Esophagus (tissue), 2 donors: ENCODE results near the gene CLEC4G. TPM values are rescaled to one million over a fixed set of nuclear protein-coding genes. Genes with fewer than 3 reads are reported as not detected.
"Not testable (repeated sequence)": the region's sequence is repeated elsewhere in the genome, so short reads cannot be mapped to it uniquely, and the experiment has no call there.

Experiments
- H3K27ac ChIP-seq, 2 donors: one replicate each; pipeline ENCODE4 v1.5.1; 2013; ENCODE audit warnings: low read depth in 2 of 2, mild to moderate bottlenecking in 2 of 2, inconsistent platforms in 1 of 2, low read length in 1 of 2, moderate library complexity in 1 of 2
- H3K27me3 ChIP-seq, 2 donors: one replicate each; pipeline ENCODE4 v1.6.1; 2013; ENCODE audit warnings: low read length in 2 of 2, control low read depth in 1 of 2, mild to moderate bottlenecking in 1 of 2; ENCODE audit not compliant: insufficient read depth in 2 of 2, control insufficient read depth in 1 of 2
- H3K36me3 ChIP-seq, 2 donors: one replicate each; pipeline ENCODE4 v1.6.1; 2013; ENCODE audit warnings: low read length in 1 of 2; ENCODE audit not compliant: control insufficient read depth in 2 of 2, insufficient read depth in 2 of 2
- H3K4me1 ChIP-seq, 2 donors: one replicate each; pipeline ENCODE4 v1.6.1; 2013; ENCODE audit warnings: low read length in 1 of 2; ENCODE audit not compliant: control insufficient read depth in 2 of 2, insufficient read depth in 2 of 2
- H3K4me3 ChIP-seq, 2 donors: one replicate each; pipeline ENCODE4 v1.5.1; 2013; ENCODE audit warnings: low read length in 2 of 2, mild to moderate bottlenecking in 2 of 2, low read depth in 1 of 2, moderate library complexity in 1 of 2
- H3K9me3 ChIP-seq, 2 donors: one replicate each; pipeline ENCODE4 v1.6.1; 2013; ENCODE audit warnings: mild to moderate bottlenecking in 2 of 2, low read depth in 1 of 2, low read length in 1 of 2, moderate library complexity in 1 of 2; ENCODE audit not compliant: control insufficient read depth in 2 of 2, insufficient read depth in 1 of 2
- WGBS, 2 donors: extraction: QIAGEN DNeasy Blood & Tissue Kit; methylation state at CpG; one replicate each; pipeline ENCODE4 v1.1.7; 2013; 5-methylcytosine and 5-hydroxymethylcytosine counted together
- polyA plus RNA-seq, 2 donors: library from polyadenylated mRNA; stranded (reverse); fragments of 200-250 nt; gene quantifications; one replicate each; pipeline ENCODE4 v1.2.3, GENCODE V29; 2013
- donor health status: healthy with polysubstance abuse.
- donor health status: Bipolar disorder and iron deficiency.

The CLEC4G gene
- polyA plus RNA-seq, 2 donors, result 0.27 TPM; not detected in 1

DNA sequence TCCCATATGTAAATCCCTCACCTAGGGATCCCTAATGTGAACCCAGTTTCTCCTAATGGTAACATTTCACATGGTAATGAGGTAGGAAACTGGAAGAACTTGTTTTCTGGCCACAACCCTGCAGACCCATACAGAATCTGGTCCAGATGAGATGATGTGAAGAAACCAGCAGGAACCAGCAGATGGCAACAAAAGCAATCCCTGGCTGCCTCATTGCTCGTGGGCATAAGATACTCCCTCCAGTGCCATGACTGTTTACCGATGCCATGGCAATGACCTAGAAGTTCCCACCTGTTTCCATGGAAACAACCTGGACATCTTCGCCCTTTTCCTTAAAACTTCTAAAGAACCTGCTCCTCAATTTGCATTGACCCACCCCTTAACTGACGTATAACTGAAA lies 16.8 kb upstream of the CLEC4G start:
- no peak overlapping the region for H3K27ac ChIP-seq
- H3K4me1 ChIP-seq, result no peaks in the 10 kb centered on the region
- no peak overlapping the region for H3K4me3 ChIP-seq
- 12 to 19% methylated on average over 4 of the region's 4 CpGs for WGBS, 2 donors
- H3K27me3 ChIP-seq, result peaks cover 0 to 2% of the 10 kb centered on the region in 2 donors
- peaks cover 0 to 3% of the 10 kb centered on the region in 2 donors for H3K9me3 ChIP-seq
- no peaks in the 10 kb centered on the region for H3K36me3 ChIP-seq

DNA sequence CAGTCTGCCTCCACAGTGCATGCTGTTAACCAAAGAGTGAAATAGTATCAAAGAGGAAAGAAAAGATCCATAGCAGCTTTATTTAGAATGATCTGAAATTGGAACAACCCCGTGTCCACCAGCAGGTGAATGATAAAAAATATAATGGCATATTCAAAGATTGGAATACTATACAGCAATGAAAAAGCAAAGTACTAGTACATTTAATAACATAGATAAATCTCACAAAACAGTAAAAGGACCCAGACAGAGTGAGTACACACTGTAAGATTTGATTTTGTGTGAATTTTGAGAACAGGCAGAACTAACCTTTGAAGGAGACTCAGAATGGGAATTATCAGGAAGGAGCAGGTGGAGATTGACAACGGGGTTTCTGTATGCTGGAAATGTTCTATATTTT lies 16.3 kb upstream of the CLEC4G start:
- peaks cover 0 to 4% of the 10 kb centered on the region in 2 donors for H3K9me3 ChIP-seq
- WGBS, 2 donors, result 68 to 73% methylated on average over 2 of the region's 2 CpGs
- H3K4me1 ChIP-seq, result no peaks in the 10 kb centered on the region
- peaks cover 0 to 2% of the 10 kb centered on the region in 2 donors for H3K27me3 ChIP-seq
- H3K27ac ChIP-seq, result no peak overlapping the region
- no peaks in the 10 kb centered on the region for H3K36me3 ChIP-seq
- no peak overlapping the region for H3K4me3 ChIP-seq

DNA sequence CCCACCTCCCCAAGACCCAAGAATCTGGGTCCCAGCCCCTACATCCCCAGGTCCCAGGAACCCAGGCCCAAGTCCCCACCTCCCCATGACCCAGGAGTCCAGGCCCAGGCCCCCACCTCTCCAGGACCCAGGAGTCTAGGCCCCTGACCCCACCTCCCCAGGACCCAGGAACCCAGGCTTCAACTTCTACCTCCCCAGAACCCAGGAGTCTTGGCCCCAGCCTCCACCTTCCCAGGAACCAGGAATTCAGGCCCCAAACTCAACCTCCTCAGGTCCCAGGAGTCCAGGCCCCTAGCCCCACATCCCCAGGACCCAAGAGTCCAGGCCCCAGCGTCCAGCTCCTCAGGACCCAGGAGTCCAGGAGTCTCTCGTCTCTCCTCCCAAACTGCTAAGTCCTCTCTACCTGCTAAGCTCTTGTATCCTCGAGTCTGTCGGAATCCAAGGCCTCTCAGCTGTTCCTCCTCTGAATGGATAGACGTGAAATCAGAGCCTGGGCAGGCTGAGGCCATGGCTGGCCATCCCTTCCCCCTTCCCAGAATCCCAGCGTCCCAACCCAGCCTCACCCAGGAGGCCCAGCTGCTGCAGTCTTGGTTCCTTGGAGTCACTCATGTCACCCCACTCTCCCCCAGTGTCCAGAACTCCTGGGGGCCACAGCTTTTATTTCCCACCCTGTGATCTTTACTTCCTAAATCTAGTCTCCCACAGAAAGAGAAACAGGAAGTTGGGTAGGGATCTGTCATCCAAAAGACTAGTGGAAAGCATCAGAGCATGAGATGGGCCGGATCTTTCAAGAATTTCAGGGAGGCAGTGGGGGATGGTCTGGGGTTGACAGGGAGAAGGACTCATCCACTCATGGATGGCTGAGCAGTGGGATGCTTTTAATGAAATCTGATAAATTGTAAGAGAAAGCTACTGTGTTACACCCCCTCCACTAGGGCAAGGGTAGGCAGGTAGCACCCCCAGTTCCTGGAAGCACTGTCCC lies 15.3 kb upstream of the CLEC4G start, which contains the start of gene CD209:
Gene CD209, minus strand, starts transcription at position 632 of the 982 bp plus-strand sequence. Its CDS starts 23 bp downstream, at position 609.
- no peaks in the 10 kb centered on the region for H3K36me3 ChIP-seq
- H3K4me1 ChIP-seq, result no peaks in the 10 kb centered on the region
- WGBS, 2 donors, result 60% methylated on average over 7 of the region's 7 CpGs
- no peak within 1 kb of the TSS for H3K4me3 ChIP-seq
- peaks cover 0 to 6% of the 10 kb centered on the region in 2 donors for H3K9me3 ChIP-seq
- H3K27ac ChIP-seq, result no peak within 1 kb of the TSS
- H3K27me3 ChIP-seq, result peaks cover 0 to 2% of the 10 kb centered on the region in 2 donors

DNA sequence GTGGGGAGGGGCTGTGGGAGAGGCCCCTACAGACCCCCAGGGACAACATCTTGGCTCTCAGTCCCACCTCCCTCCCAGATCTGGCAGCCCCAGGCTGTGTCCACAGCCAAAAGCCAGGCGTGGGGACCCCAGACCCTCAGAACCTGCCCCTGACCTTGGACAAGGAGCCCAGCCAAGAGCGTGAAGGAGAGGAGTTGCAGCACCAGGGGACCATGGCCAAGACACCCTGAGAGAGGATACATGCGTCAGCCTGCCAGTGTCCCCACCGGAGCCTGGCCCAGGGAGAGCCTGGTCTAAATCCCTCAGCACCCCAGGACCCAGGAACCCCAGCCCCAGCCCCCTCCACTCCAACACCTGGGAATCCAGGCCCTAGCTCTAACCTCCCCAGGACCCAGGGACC lies 14.4 kb upstream of the CLEC4G start:
- not testable (repeated sequence) for H3K4me3 ChIP-seq, H3K9me3 ChIP-seq, H3K27ac ChIP-seq, H3K4me1 ChIP-seq, H3K36me3 ChIP-seq, H3K27me3 ChIP-seq
- WGBS, 2 donors, result 63 to 70% methylated on average over 4 of the region's 4 CpGs

- H3K4me3 ChIP-seq, result no peak overlapping the region
- H3K27me3 ChIP-seq, result peaks cover 0 to 2% of the 10 kb centered on the region in 2 donors
- no peaks in the 10 kb centered on the region for H3K36me3 ChIP-seq
- H3K9me3 ChIP-seq, result peaks cover 0 to 2% of the 10 kb centered on the region in 2 donors
- WGBS, 2 donors, result 74 to 76% methylated on average over 12 of the region's 12 CpGs
- no peak overlapping the region for H3K27ac ChIP-seq
- no peaks in the 10 kb centered on the region for H3K4me1 ChIP-seq
Measured at GRCh38 chr19:7744871-7745650, 13.2 kb upstream of the CLEC4G start.

DNA sequence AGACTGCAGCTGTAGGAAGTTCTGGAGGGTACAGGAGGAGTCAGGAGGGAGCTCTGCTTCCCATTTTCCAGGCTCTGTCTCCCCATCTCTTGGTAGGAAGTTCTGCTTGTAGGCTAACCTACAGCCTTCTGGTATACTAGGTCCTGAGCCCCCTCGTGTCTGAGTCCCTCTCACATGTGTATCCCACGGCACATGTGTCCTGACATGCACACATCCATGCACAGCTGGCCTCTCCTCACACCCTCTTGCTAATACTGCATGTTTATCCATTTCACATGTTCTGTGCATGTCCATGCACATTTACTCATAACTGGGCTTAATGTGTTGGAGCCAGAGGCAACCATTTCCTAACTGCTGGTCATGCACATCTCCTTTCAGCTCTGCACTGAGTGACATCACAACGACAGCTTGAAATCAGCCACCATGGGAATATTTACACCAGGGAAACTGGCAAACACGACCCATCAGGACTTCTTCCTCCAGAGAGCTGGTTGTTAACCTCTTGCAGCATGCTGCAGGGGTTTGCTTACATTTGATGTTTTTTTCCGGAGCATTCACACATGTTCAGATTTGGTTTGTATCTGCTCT lies 12.4 kb upstream of the CLEC4G start:
- no peaks in the 10 kb centered on the region for H3K4me1 ChIP-seq
- WGBS, 2 donors, result 52 to 53% methylated on average over 5 of the region's 5 CpGs
- H3K27me3 ChIP-seq, result peaks cover 0 to 2% of the 10 kb centered on the region in 2 donors
- H3K36me3 ChIP-seq, result no peaks in the 10 kb centered on the region
- H3K9me3 ChIP-seq, result peaks cover 0 to 2% of the 10 kb centered on the region in 2 donors
- no peak overlapping the region for H3K27ac ChIP-seq
- no peak overlapping the region for H3K4me3 ChIP-seq

DNA sequence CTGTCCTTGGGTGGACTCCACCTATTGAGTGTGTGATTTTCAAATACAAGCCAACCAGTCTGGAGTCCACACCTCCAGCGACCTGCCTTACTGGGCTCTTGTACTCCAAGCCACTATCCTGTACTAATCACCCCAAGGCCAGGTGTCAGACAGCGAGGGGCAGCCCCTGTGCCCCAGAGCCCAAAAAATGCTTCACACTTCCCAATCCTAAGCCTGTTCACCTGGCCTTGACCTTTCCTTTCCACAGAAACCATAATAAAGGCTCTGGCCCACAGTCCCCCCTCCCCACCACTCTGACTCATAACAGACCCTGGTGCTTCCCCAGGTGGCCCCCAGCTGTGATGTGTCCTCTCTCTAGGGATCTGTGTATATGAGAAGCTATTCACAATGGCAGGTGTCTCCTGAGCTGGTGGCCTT lies 11.5 kb upstream of the CLEC4G start:
- Histone ChIP-seq H3K9me3 (peaks cover 0 to 2% of the 10 kb centered on the region in 2 donors), H3K4me1 (no peaks in the 10 kb centered on the region), H3K27me3 (peaks cover 0 to 2% of the 10 kb centered on the region in 2 donors), H3K4me3 (no peak overlapping the region), H3K27ac (no peak overlapping the region), H3K36me3 (no peaks in the 10 kb centered on the region)
- WGBS, 2 donors, result 61 to 66% methylated on average over 2 of the region's 2 CpGs

- Histone ChIP-seq H3K27me3 (peaks cover 0 to 2% of the 10 kb centered on the region in 2 donors), H3K4me1 (no peaks in the 10 kb centered on the region), H3K9me3 (peaks cover 0 to 2% of the 10 kb centered on the region in 2 donors), H3K27ac (no peak overlapping the region), H3K4me3 (no peak overlapping the region), H3K36me3 (no peaks in the 10 kb centered on the region)
- 79% methylated on average over 11 of the region's 11 CpGs for whole genome bisulfite sequencing, 2 donors
Measured at GRCh38 chr19:7742991-7743390, 11.1 kb upstream of the CLEC4G start.

GRCh38 chr19:7742575-7742974 lies 10.7 kb upstream of the CLEC4G start:
- peaks cover 0 to 2% of the 10 kb centered on the region in 2 donors for H3K27me3 ChIP-seq
- no peaks in the 10 kb centered on the region for H3K36me3 ChIP-seq
- peaks cover 0 to 2% of the 10 kb centered on the region in 2 donors for H3K9me3 ChIP-seq
- H3K27ac ChIP-seq, result no peak overlapping the region
- no peak overlapping the region for H3K4me3 ChIP-seq
- 75 to 86% methylated on average over 2 of the region's 2 CpGs for WGBS, 2 donors
- no peaks in the 10 kb centered on the region for H3K4me1 ChIP-seq
